SK-N-SH treated with all-trans-retinoic acid at 6 μM for 48 hours (cell line): Measurements from ENCODE around the gene NAA10.

ENCODE experiments used
- ATAC-seq: fragments of 200-7000 bp; cut with Tn5 transposase; 3 replicates; pipeline ENCODE4 v1.9.1; 2020; ENCODE audit warnings: mild to moderate bottlenecking, moderate library complexity
- ARNTL ChIP-seq: fragments of 450-650 bp; formaldehyde crosslinking; IDR thresholded peaks from 2 replicates; pipeline ENCODE4 v1.5.0; 2020; ENCODE audit warnings: low read depth, mild to moderate bottlenecking, moderate library complexity, borderline replicate concordance
- BACH2 ChIP-seq: fragments of 250-450 bp; sonication (Bioruptor Pico); IDR thresholded peaks from 2 replicates; pipeline ENCODE4 v1.9.0; 2021; ENCODE audit warnings: mild to moderate bottlenecking, borderline replicate concordance
- CSDC2 ChIP-seq: fragments of 250-450 bp; sonication (Bioruptor Pico); IDR thresholded peaks from 2 replicates; pipeline ENCODE4 v1.5.0; 2020; ENCODE audit warnings: mild to moderate bottlenecking, moderate library complexity
- CSRNP3 ChIP-seq: fragments of 250-450 bp; sonication (Bioruptor Pico); IDR thresholded peaks from 2 replicates; pipeline ENCODE4 v1.5.1; 2021; ENCODE audit warnings: mild to moderate bottlenecking, moderate library complexity
- GLIS3 ChIP-seq: fragments of 250-450 bp; sonication (Bioruptor Pico); IDR thresholded peaks from 2 replicates; pipeline ENCODE4 v1.5.0; 2020; ENCODE audit warnings: mild to moderate bottlenecking, moderate library complexity
- ISL1 ChIP-seq: fragments of 250-450 bp; sonication (Bioruptor Pico); IDR thresholded peaks from 2 replicates; pipeline ENCODE4 v2.1.2; 2022; ENCODE audit warnings: mild to moderate bottlenecking, moderate library complexity
- OSR1 ChIP-seq: fragments of 250-450 bp; sonication (Bioruptor Pico); IDR thresholded peaks from 2 replicates; pipeline ENCODE4 v1.8.0; 2022; ENCODE audit warnings: moderate library complexity, mild to moderate bottlenecking, inconsistent platforms
- PATZ1 ChIP-seq: fragments of 250-450 bp; sonication (Bioruptor Pico); IDR thresholded peaks from 2 replicates; pipeline ENCODE4 v1.8.0; 2020; ENCODE audit warnings: mild to moderate bottlenecking, moderate library complexity, borderline replicate concordance
- RARB ChIP-seq: fragments of 250-450 bp; sonication (Bioruptor Pico); IDR thresholded peaks from 2 replicates; pipeline ENCODE4 v1.8.0; 2021; ENCODE audit warnings: mild to moderate bottlenecking, moderate library complexity
- SNAI2 ChIP-seq: fragments of 250-450 bp; sonication (Bioruptor Pico); IDR thresholded peaks from 2 replicates; pipeline ENCODE4 v1.5.0; 2020; ENCODE audit warnings: mild to moderate bottlenecking, moderate library complexity
- TCF4 ChIP-seq: fragments of 250-450 bp; sonication (Bioruptor Pico); IDR thresholded peaks from 2 replicates; pipeline ENCODE4 v1.8.0; 2021; ENCODE audit warnings: mild to moderate bottlenecking, moderate library complexity, borderline replicate concordance
- TSHZ2 ChIP-seq: fragments of 250-450 bp; sonication (Bioruptor Pico); IDR thresholded peaks from 2 replicates; pipeline ENCODE4 v1.5.0; 2020; ENCODE audit warnings: mild to moderate bottlenecking, moderate library complexity
- ZNF565 ChIP-seq: fragments of 450-650 bp; formaldehyde crosslinking; conservative IDR thresholded peaks from 2 replicates; pipeline ENCODE4 v1.5.0; 2020; ENCODE audit warnings: low read depth, mild to moderate bottlenecking, moderate library complexity
- ZNF70 ChIP-seq: fragments of 450-650 bp; formaldehyde crosslinking; IDR thresholded peaks from 2 replicates; pipeline ENCODE4 v1.5.0; 2020; ENCODE audit warnings: mild to moderate bottlenecking, moderate library complexity
- ZNF8 ChIP-seq: fragments of 450-650 bp; formaldehyde crosslinking; IDR thresholded peaks from 2 replicates; pipeline ENCODE4 v1.5.0; 2020; ENCODE audit warnings: mild to moderate bottlenecking, moderate library complexity

The NAA10 gene

DNA sequence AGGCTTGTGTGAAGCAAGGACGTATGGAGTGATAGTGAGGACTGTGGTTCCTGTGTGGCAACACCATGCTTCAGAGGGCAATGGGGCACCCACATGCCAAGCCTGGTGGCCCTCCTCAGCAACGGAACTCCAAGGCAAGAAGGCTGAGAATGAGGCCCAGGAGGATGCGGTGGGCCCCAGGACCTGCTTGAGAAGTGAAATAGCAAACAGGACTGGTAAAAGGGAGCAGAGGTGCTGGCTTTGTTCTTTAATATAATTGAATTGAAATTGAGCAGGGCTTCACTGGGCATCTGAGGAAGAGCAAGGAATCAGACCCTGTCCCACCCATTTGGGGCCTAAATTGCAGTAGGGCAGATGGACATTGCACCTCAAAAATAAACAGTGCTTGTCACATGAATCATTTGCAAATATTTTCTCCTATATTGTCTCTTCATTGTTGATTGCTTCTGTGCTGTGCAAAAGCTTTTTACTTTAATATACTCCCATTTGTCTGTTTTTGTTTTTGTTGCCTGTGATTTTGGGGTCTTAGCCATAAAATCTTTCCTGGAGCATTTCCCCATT, 40.0 kb upstream of the NAA10 start (continued):
- TF ChIP-seq TSHZ2 (CRISPR knock-in tag) (no peak), GLIS3 (no peak)
- TF ChIP-seq, all 23 proteins: peak for 0

- no peak for TF ChIP-seq TSHZ2 (CRISPR knock-in tag)
- no peak for TF ChIP-seq TCF4 (CRISPR knock-in tag)
- no peak for TF ChIP-seq ZNF8 (CRISPR knock-in tag)
- no peak for ATAC-seq
Observed at GRCh38 chrX:153974003-153974725, 39.3 kb upstream of the NAA10 start.

DNA sequence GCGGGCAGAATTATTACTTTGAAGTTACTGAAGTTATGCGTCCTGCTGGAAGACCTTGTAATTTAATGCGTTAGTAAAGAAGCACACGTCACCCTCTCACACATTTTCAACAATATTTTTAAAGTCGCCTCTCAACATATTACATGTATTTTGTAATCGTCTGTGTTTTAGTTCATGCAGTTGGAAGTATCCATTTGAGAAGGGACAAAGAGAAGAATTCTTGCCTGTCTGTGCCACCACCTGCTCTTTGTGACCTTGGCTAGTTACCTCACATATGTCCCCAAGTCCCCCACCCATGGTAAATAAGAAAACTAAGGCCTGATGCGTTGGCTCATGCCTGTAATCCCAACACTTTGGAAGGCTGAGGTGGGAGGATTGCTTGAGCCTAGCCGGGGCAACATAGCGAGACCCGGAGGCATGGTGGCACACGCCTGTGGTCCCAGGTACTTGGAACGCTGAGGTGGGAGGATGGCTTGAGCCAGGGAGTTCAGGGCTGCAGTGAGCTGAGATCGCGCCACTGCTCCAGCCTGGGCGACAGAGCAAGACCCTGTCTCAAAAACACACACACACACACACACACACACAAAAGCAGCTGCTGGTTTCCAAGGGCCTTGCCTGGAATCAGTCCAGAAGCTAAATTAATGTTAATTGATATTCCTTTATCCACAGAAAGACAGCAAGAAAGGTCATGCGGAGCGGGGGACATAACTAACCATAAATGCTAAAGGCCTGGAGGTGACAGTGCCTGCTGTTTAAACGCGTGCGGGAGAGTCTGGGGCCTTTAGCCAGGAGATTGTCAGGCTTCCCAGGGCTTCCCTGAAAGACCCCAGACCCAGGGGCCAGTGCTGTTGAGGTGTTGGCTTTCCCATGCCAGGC, 38.5 kb upstream of the NAA10 start:
- no peak for ATAC-seq
- TF ChIP-seq ISL1 = no peak
- TF ChIP-seq CSRNP3 (CRISPR knock-in tag) = no peak
- TF ChIP-seq GLIS3 = no peak
- TF ChIP-seq ZNF8 (CRISPR knock-in tag) = no peak
- no peak for TF ChIP-seq ZNF70
- TF ChIP-seq OSR1 = no peak
- no peak for TF ChIP-seq SNAI2
- TF ChIP-seq TSHZ2 (CRISPR knock-in tag) = no peak
- TF ChIP-seq ARNTL = no peak
- no peak for TF ChIP-seq CSDC2 (CRISPR knock-in tag)
- no peak for TF ChIP-seq PATZ1 (CRISPR knock-in tag)
- no peak for TF ChIP-seq RARB (CRISPR knock-in tag)
- no peak for TF ChIP-seq BACH2 (CRISPR knock-in tag)
- no peak for TF ChIP-seq ZNF565
